H1 (cell line): ENCODE results near the gene TIAM2. TPM values are rescaled to one million over a fixed set of nuclear protein-coding genes. Genes with fewer than 3 reads are reported as not detected.

Source experiments
- CTCF ChIA-PET: fragments of 300-600 bp; sonication (Branson Sonifier 250); formaldehyde crosslinking; loops from one replicate; lab custom pipeline; 2021; ENCODE audit not compliant: partially characterized antibody; lab: Charles Lee
- POLR2A ChIA-PET: fragments of 300-600 bp; sonication (Branson Sonifier 250); formaldehyde crosslinking; loops from one replicate; lab custom pipeline; 2021; ENCODE audit warnings: inconsistent platforms; ENCODE audit not compliant: partially characterized antibody; lab: Charles Lee
- DNase-seq, 2 experiments: peaks; one replicate each; pipeline versions ENCODE4 v3.0.0 to v3.0.0-alpha.2; 2010 to 2022; ENCODE audit warnings: low spot score in 2 of 2, low read depth in 1 of 2, mixed read lengths in 1 of 2
- FAIRE-seq: peaks from 2 replicates; lab custom pipeline; 2011; peaks lifted over from hg19 to GRCh38; lab: Jason Lieb, UNC
- H2AFZ ChIP-seq: 2 replicates; pipeline ENCODE4 v1.8.1; 2012; ENCODE audit warnings: low read length, inconsistent platforms
- H2AK5ac ChIP-seq: 2 replicates; pipeline ENCODE4 v1.6.1; 2013; ENCODE audit warnings: low read depth, low read length
- H2BK120ac ChIP-seq: replicated peaks from 2 replicates; pipeline ENCODE3; 2013; ENCODE audit warnings: low read depth, low read length, inconsistent platforms
- H2BK12ac ChIP-seq: 2 replicates; pipeline ENCODE4 v1.6.1; 2013; ENCODE audit warnings: low read depth, low read length
- H2BK15ac ChIP-seq: 2 replicates; pipeline ENCODE4 v1.6.1; 2013; ENCODE audit warnings: low read length
- H2BK20ac ChIP-seq: 2 replicates; pipeline ENCODE4 v1.6.1; 2013; ENCODE audit warnings: low read length
- H2BK5ac ChIP-seq: 2 replicates; pipeline ENCODE4 v1.6.1; 2013; ENCODE audit warnings: low read depth, low read length
- H3K14ac ChIP-seq: 2 replicates; pipeline ENCODE4 v1.6.1; 2013; ENCODE audit warnings: inconsistent platforms; ENCODE audit not compliant: insufficient read length
- H3K18ac ChIP-seq: 2 replicates; pipeline ENCODE4 v1.6.1; 2013; ENCODE audit warnings: low read length; ENCODE audit errors: extremely low read depth
- H3K23ac ChIP-seq: 2 replicates; pipeline ENCODE4 v1.6.1; 2013; ENCODE audit warnings: inconsistent platforms; ENCODE audit not compliant: insufficient read length
- H3K23me2 ChIP-seq: 2 replicates; pipeline ENCODE4 v1.6.1; 2013; ENCODE audit warnings: low read depth, low read length
- H3K27ac ChIP-seq: 2 replicates; pipeline ENCODE4 v1.6.1; 2011; ENCODE audit warnings: low read depth, low read length, inconsistent platforms
- H3K27me3 ChIP-seq, 4 experiments: replicated peaks in 1 of 4; 1 replicate in 1 of 4; 2 replicates in 3 of 4; pipeline versions ENCODE4 v1.6.1 to v1.8.1; 2011 to 2013; ENCODE audit warnings: low read length in 3 of 4, mild to moderate bottlenecking in 3 of 4, inconsistent platforms in 2 of 4, mixed read lengths in 2 of 4, moderate library complexity in 1 of 4; ENCODE audit not compliant: control insufficient read depth in 3 of 4, insufficient read depth in 3 of 4; ENCODE audit errors: extremely low read depth in 1 of 4
- H3K36me3 ChIP-seq, 4 experiments: 2 replicates each; pipeline versions ENCODE4 v1.6.1 to v1.8.1; 2011 to 2013; ENCODE audit warnings: mild to moderate bottlenecking in 4 of 4, low read length in 3 of 4, moderate library complexity in 2 of 4, control low read depth in 1 of 4, inconsistent platforms in 1 of 4; ENCODE audit not compliant: insufficient read depth in 4 of 4, control insufficient read depth in 2 of 4
- H3K4ac ChIP-seq: replicated peaks from 2 replicates; pipeline ENCODE3; 2013; ENCODE audit warnings: low read length, low read depth, mixed read lengths, inconsistent platforms; ENCODE audit not compliant: insufficient read length
- H3K4me1 ChIP-seq, 4 experiments: replicated peaks in 1 of 4; 1 replicate in 1 of 4; 2 replicates in 3 of 4; pipeline versions ENCODE4 v1.6.1 to v1.8.1; 2011 to 2013; ENCODE audit warnings: low read length in 3 of 4, inconsistent platforms in 2 of 4, mixed read lengths in 1 of 4; ENCODE audit not compliant: insufficient read depth in 4 of 4, control insufficient read depth in 3 of 4
- H3K4me2 ChIP-seq, 2 experiments: 2 replicates each; pipeline versions ENCODE4 v1.6.1 to v1.8.1; 2011 to 2013; ENCODE audit warnings: low read depth in 2 of 2, low read length in 2 of 2, control low read depth in 1 of 2, inconsistent platforms in 1 of 2, mild to moderate bottlenecking in 1 of 2; ENCODE audit not compliant: insufficient read depth in 1 of 2
- H3K4me3 ChIP-seq, 4 experiments: fragments of 200-600, 300-600 bp in 1 of 4; sonication (generic), shearing (Covaris generic), sonication (Bioruptor Twin) in 1 of 4; 2 replicates each; pipeline versions ENCODE4 v1.5.1 to v1.8.1; 2011 to 2016; ENCODE audit warnings: low read length in 4 of 4, low read depth in 3 of 4, control low read depth in 2 of 4, inconsistent platforms in 2 of 4, mild to moderate bottlenecking in 2 of 4, mixed read lengths in 1 of 4, moderate library complexity in 1 of 4; ENCODE audit not compliant: insufficient read depth in 2 of 4; ENCODE audit errors: extremely low read depth in 1 of 4
- H3K56ac ChIP-seq: replicated peaks from 2 replicates; pipeline ENCODE3; 2013; ENCODE audit warnings: low read depth, mild to moderate bottlenecking, mixed read lengths, low read length, inconsistent platforms; ENCODE audit not compliant: insufficient read length
- H3K79me1 ChIP-seq: 2 replicates; pipeline ENCODE4 v1.6.1; 2013; ENCODE audit warnings: low read depth, low read length, control low read depth
- H3K79me2 ChIP-seq, 2 experiments: 2 replicates each; pipeline versions ENCODE4 v1.6.1 to v1.8.1; 2012 to 2013; ENCODE audit warnings: low read length in 2 of 2, mild to moderate bottlenecking in 2 of 2, inconsistent platforms in 1 of 2; ENCODE audit not compliant: insufficient read depth in 2 of 2, control insufficient read depth in 1 of 2
- H3K9ac ChIP-seq, 4 experiments: replicated peaks in 1 of 4; 1 replicate in 1 of 4; 2 replicates in 3 of 4; pipeline versions ENCODE4 v1.6.1 to v1.8.1; 2011 to 2013; ENCODE audit warnings: low read depth in 3 of 4, low read length in 3 of 4, control low read depth in 2 of 4, mild to moderate bottlenecking in 2 of 4, moderate library complexity in 2 of 4, inconsistent platforms in 1 of 4; ENCODE audit errors: extremely low read depth in 1 of 4
- H3K9me3 ChIP-seq, 2 experiments: 2 replicates each; pipeline versions ENCODE4 v1.6.1 to v1.8.1; 2012 to 2013; ENCODE audit warnings: mild to moderate bottlenecking in 2 of 2, moderate library complexity in 2 of 2, control low read depth in 1 of 2, inconsistent platforms in 1 of 2, low read depth in 1 of 2, low read length in 1 of 2, mixed read lengths in 1 of 2; ENCODE audit not compliant: insufficient read depth in 2 of 2
- H4K20me1 ChIP-seq, 2 experiments: replicated peaks in 1 of 2; 2 replicates each; pipeline versions ENCODE3 to v1.8.1; 2011 to 2013; ENCODE audit warnings: inconsistent platforms in 2 of 2, low read length in 2 of 2, mild to moderate bottlenecking in 1 of 2; ENCODE audit not compliant: insufficient read depth in 2 of 2, control insufficient read depth in 1 of 2
- H4K5ac ChIP-seq: 2 replicates; pipeline ENCODE4 v1.6.1; 2013; ENCODE audit warnings: low read length, low read depth, mixed read lengths, inconsistent platforms; ENCODE audit not compliant: insufficient read length
- H4K8ac ChIP-seq: 2 replicates; pipeline ENCODE4 v1.8.0; 2013; ENCODE audit warnings: mild to moderate bottlenecking, moderate library complexity, low read length, inconsistent platforms; ENCODE audit not compliant: insufficient read depth; ENCODE audit errors: extremely low read depth
- H4K91ac ChIP-seq: replicated peaks from 2 replicates; pipeline ENCODE3; 2013; ENCODE audit warnings: low read length, mixed read lengths, inconsistent platforms; ENCODE audit not compliant: insufficient read length
- CHD2 ChIP-seq: IDR thresholded peaks from 2 replicates; pipeline ENCODE4 v1.6.1; 2012; ENCODE audit warnings: low read length, improper control_type of control experiment
- CTBP2 ChIP-seq: IDR thresholded peaks from 2 replicates; pipeline ENCODE4 v1.7.0; 2011; ENCODE audit warnings: borderline replicate concordance, mild to moderate bottlenecking, moderate library complexity, mixed read lengths, low read length; ENCODE audit not compliant: insufficient read depth, insufficient read length
- MAFK ChIP-seq: IDR thresholded peaks from 2 replicates; pipeline ENCODE4 v1.6.1; 2012; ENCODE audit warnings: low read depth, mild to moderate bottlenecking, improper control_type of control experiment, low read length
- POLR2AphosphoS5 ChIP-seq: IDR thresholded peaks from 2 replicates; pipeline ENCODE4 v1.6.1; 2011; ENCODE audit warnings: low read depth, low read length
- RAD21 ChIP-seq, 2 experiments: IDR thresholded peaks in 1 of 2; conservative IDR thresholded peaks in 1 of 2; 2 replicates each; pipeline ENCODE4 v1.6.1; 2011; ENCODE audit warnings: low read depth in 2 of 2, low read length in 2 of 2, improper control_type of control experiment in 1 of 2, inconsistent platforms in 1 of 2, mild to moderate bottlenecking in 1 of 2, moderate library complexity in 1 of 2
- RNF2 ChIP-seq: fragments of 200-900, 300-1000 bp; sonication (generic); IDR thresholded peaks from 2 replicates; pipeline ENCODE4 v1.7.1; 2016; ENCODE audit warnings: borderline replicate concordance, low read depth, mild to moderate bottlenecking, antibody characterized with exemption, low read length; ENCODE audit not compliant: poor library complexity, severe bottlenecking; ENCODE audit errors: missing control alignments
- SIX5 ChIP-seq: IDR thresholded peaks from 2 replicates; pipeline ENCODE4 v1.6.1; 2011; ENCODE audit warnings: mild to moderate bottlenecking, low read depth, low read length
- TCF12 ChIP-seq: IDR thresholded peaks from 2 replicates; pipeline ENCODE4 v1.6.1; 2011; ENCODE audit warnings: low read depth, mild to moderate bottlenecking, low read length
- ZNF274 ChIP-seq: IDR thresholded peaks from 2 replicates; pipeline ENCODE4 v1.7.0; 2012; ENCODE audit warnings: low read length, borderline replicate concordance; ENCODE audit errors: extremely low read depth
- WGBS, 2 experiments: shearing (Covaris generic) in 1 of 2; methylation state at CpG; one replicate each; pipeline versions ENCODE4 v1.1.6 to v1.1.7; 2013 to 2015; ENCODE audit warnings: low lambda C conversion rate in 2 of 2, mixed read lengths in 2 of 2, inconsistent platforms in 1 of 2, low coverage in 1 of 2, missing lambda C conversion rate in 1 of 2; ENCODE audit not compliant: insufficient replicate concordance in 2 of 2, insufficient coverage in 1 of 2, insufficient read length in 1 of 2; ENCODE audit errors: extremely low coverage in 1 of 2, missing lambda C conversion rate in 1 of 2; 5-methylcytosine and 5-hydroxymethylcytosine counted together
- polyA plus RNA-seq, 7 experiments: library from polyadenylated mRNA; depleted of rRNA in 3 of 7; stranded (reverse) in 5 of 7; unstranded in 2 of 7; fragments of >200 nt in 5 of 7; fragments of 200-250 nt in 2 of 7; gene quantifications; 1 replicate in 5 of 7; 2 replicates in 1 of 7; 4 replicates in 1 of 7; pipeline versions ENCODE4 v1.2.1 to v1.2.3, GENCODE V29; 2011 to 2013; ENCODE audit warnings: missing spikeins in 2 of 7, mixed read lengths in 2 of 7
- total RNA-seq: library from RNA; stranded (reverse); fragmentation: NEBNext Ultra II Directional; extraction: Animal tissue kit (Norgen Biotek cat#: 25700); gene quantifications from 2 replicates; pipeline ENCODE4 v1.2.1, GENCODE V29; 2021

The TIAM2 gene
- total and polyA plus RNA-seq, 2 of the 8 experiments (the other 6 are each of a cell fraction or from before 2014, with no cell fraction given) = 7.4 to 23.9 TPM

DNA sequence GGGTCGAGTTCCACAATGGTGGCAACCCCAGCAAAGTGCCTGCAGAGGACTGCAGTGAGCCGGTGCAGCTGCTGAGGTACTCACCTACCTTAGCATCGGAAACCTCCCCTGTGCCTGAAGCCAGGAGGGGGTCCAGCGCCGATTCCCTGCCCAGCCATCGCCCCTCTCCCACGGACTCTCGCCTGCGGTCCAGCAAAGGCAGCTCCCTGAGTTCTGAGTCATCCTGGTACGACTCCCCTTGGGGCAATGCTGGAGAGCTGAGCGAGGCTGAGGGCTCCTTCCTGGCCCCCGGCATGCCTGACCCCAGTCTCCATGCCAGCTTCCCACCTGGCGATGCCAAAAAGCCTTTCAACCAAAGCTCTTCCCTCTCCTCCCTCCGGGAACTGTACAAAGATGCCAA is 134.6 kb downstream of the TIAM2 start:
- Histone ChIP-seq H3K4ac (no peak overlapping the region), H3K23me2 (no peaks in the 10 kb centered on the region), H3K14ac (no peak overlapping the region), H2AK5ac (no peak overlapping the region), H4K91ac (no peak overlapping the region), H3K9me3 (no peaks in the 10 kb centered on the region), H3K36me3 (peaks cover 0 to 12% (median 0%) of the 10 kb centered on the region in 4 experiments; a peak in 2 of 8 replicates), H3K27me3 (no peaks in the 10 kb centered on the region), H3K18ac (no peak overlapping the region), H2BK120ac (no peak overlapping the region), H4K20me1 (no peaks in the 10 kb centered on the region), H3K4me2 (no peak overlapping the region), H4K8ac (peak overlapping the region; percentile 57; the same call in 1 of the 2 replicates), H3K4me1 (peaks cover 0 to 4% (median 3%) of the 10 kb centered on the region in 4 experiments; a peak in 3 of 7 replicates), H2AFZ (no peak overlapping the region), H2BK15ac (0 out of 2 replicates have a peak overlapping the region, but pooled peaks have one; percentile 10), H3K79me2 (no peaks in the 10 kb centered on the region), H4K5ac (no peak overlapping the region), H2BK12ac (no peak overlapping the region), H3K56ac (no peak overlapping the region), H2BK5ac (no peak overlapping the region), H3K23ac (no peak overlapping the region), H2BK20ac (no peak overlapping the region), H3K79me1 (peaks cover 3% of the 10 kb centered on the region; the same call in 1 of the 2 replicates), H3K27ac (no peak overlapping the region), H3K4me3 (no peak overlapping the region), H3K9ac (no peak overlapping the region)
- FAIRE-seq = no peak
- POLR2A ChIA-PET = interaction anchor here (1.4 to 1.5 kb wide), 2 partner anchors 9 to 11 kb away, joined by 3 to 6 read pairs; no protein-coding TSS in a partner anchor
- 95% methylated on average over 14 of the region's 14 CpGs; no CpG with 5 or more reads in 1 of the 2 experiments for WGBS, 2 experiments
- no peak for DNase-seq
- CTCF ChIA-PET = interaction anchor here (0.7 to 1.6 kb wide), 4 partner anchors 11 to 138 kb away, joined by 3 to 9 read pairs (median 3); no protein-coding TSS in a partner anchor
- TF ChIP-seq TCF12 (no peak), RNF2 (no peak), RAD21 (IDR thresholded peaks at IDR 0.05 in 1 of 2, conservative IDR thresholded peaks at IDR 0.05 in 1 of 2; ENCODE audit: low read depth in 2 of 2, low read length in 2 of 2) (no peak), ZNF274 (no peak), CTBP2 (no peak), SIX5 (no peak), MAFK (no peak), CHD2 (no peak), POLR2AphosphoS5 (no peak)
